HUDEP-2 (cell line): ENCODE results near the gene CDK6.
A peak's percentile ranks its signal among the peaks of the same experiment; 100 is the strongest.

Source experiments
- DNase-seq, 76 experiments: peaks; one replicate each; lab custom pipeline; 2025; ENCODE audit not compliant: unreplicated experiment in 76 of 76; lab: John Stamatoyannopoulos, UW

Gene CDK6

GRCh38 chr7:92631850-92632487, 204.4 kb downstream of the CDK6 start:
- no peak for DNase-seq

GRCh38 chr7:92631067-92631849, 205.1 kb downstream of the CDK6 start:
- DNase-seq = peak in 3 of 76 experiments; percentile 27 to 47 (median 42)

GRCh38 chr7:92629779-92630178, 206.6 kb downstream of the CDK6 start:
- no peak for DNase-seq

GRCh38 chr7:92627956-92628355, 208.4 kb downstream of the CDK6 start:
- no peak for DNase-seq

- no peak for DNase-seq
These were observed 210.0 kb downstream of the CDK6 start for GRCh38 chr7:92626281-92626809.

- no peak for DNase-seq
These were observed 210.8 kb downstream of the CDK6 start for GRCh38 chr7:92625617-92626016.

- DNase-seq = no peak
These were observed 211.9 kb downstream of the CDK6 start for GRCh38 chr7:92624298-92624996.

GRCh38 chr7:92623544-92623943, 212.8 kb downstream of the CDK6 start:
- DNase-seq = no peak

- DNase-seq = no peak
These were observed 213.7 kb downstream of the CDK6 start for GRCh38 chr7:92622685-92623084.

- no peak for DNase-seq
These were observed 214.3 kb downstream of the CDK6 start for GRCh38 chr7:92622030-92622429.

- no peak for DNase-seq
These were observed 214.8 kb downstream of the CDK6 start for GRCh38 chr7:92621561-92622023.

- peak in 49 of 76 experiments; percentile 2 to 81 (median 31) for DNase-seq
These were observed 215.3 kb downstream of the CDK6 start for GRCh38 chr7:92621026-92621540.

- no peak for DNase-seq
These were observed 220.5 kb downstream of the CDK6 start for GRCh38 chr7:92615861-92616260.

- peak in 1 of 76 experiments; percentile 2 for DNase-seq
These were observed 221.7 kb downstream of the CDK6 start for GRCh38 chr7:92614660-92615174.

GRCh38 chr7:92613720-92614119, 222.7 kb downstream of the CDK6 start:
- no peak for DNase-seq

GRCh38 chr7:92613214-92613613, 223.2 kb downstream of the CDK6 start:
- DNase-seq = no peak

- DNase-seq = no peak
These were observed 223.9 kb downstream of the CDK6 start for GRCh38 chr7:92612501-92612900.

GRCh38 chr7:92611735-92612134, 224.6 kb downstream of the CDK6 start:
- no peak for DNase-seq

- peak in 5 of 76 experiments; percentile 3 to 24 (median 8) for DNase-seq
These were observed 226.4 kb downstream of the CDK6 start for GRCh38 chr7:92609921-92610518.
